Airway epithelial cell (primary cell): ENCODE results near the gene AGPAT2. TPM values are rescaled to one million over a fixed set of nuclear protein-coding genes. Genes with fewer than 3 reads are reported as not detected.

Experiments
- total RNA-seq: library from RNA; depleted of rRNA; stranded (reverse); fragments of >200 nt; gene quantifications from 2 replicates; pipeline ENCODE4 v1.2.3, GENCODE V29; 2015

AGPAT2 gene
- 36.9 and 56.4 TPM in 2 replicates for total RNA-seq

DNA sequence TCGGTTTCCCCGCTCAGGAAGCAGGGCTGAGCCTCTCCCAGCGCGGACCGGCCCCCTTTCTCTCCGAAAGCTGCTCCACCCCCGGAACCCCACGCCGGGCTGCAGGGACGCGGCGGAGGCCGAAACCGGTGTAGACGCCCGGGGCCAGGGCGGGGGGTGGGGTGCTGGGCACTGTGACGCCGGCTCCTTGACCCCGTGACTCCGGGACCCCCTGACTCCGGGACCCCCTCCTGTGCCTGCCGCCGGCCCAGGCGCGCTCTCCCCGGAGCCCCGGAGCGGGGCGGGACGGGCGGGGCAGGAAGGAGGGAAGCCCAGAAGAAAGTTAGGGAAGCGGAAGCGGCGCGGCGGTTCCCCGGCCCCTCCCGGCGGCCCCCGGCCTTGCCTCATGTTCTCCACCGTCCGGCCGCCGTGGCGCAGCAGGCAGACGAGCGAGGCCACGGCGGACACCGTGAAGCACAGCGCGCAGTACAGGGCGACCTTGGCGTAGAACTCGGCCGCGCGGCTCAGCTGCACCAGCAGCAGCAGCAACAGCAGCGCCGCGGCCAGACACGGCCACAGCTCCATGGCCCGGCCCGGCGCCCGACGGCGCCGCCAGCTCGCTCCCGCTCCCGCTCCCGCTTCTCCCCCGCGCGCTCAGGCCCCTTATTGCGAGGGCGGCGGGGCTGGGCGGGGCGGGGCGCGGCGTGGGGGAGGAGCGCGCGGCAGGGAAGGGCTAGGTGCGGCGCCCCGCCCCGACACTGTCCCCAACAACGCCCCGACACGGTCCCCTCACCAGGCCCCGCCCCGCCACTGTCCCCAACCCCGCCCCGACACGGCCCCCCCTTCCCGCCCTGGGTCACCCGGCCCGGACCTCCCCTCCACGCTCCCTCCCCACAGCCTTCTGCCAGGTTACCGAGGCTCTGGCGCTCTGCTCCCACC, at the start of gene AGPAT2:
Gene AGPAT2, minus strand, starts transcription at position 664 of the 918 bp plus-strand sequence. Its CDS starts 100 bp downstream, at position 564.

DNA sequence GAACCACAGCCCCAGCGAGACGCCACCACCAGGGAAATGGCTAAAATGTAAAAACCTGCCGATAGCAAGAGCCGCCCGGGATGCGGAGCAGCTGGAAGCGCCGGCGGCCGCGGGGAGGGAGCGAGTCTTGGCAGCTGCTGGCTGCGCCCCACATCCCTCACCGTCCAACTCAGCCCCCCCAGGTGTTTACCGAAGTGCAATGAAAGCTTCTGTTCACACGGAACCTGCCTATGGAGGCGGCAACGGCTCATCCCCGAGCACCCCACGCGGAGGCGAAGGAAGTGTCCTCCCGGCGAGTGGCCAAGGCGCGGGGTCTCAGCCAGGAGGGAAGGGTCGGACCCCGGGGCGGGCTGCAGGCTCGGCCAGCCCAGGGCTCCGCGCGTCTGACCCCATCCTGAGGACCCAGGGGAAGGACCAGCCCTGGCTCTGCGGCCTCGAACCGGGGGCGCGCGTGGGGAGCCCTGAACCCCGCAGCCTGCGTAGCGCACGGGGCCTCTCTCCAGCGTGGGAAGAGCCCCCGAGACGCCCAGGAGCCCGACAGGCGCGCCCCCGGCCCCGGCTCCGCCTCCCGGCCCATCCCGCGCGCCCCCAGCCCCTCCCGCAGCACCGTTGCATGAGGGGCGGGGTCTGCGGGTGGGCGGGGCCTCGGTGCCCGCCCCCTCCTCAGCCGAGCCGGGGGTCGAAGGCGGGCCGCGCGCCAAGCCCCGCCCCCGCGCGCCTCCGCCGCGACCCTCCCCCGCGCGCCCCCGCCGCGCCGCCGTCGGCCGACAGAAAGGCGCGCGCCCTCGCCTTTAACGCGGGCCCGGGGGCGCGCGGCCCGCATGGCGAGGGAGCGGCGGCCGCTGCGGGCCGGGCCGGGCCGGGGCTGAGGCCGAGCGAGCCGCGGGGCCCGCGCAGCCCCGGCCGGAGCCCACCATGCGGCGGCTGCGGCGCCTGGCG, 24.8 kb upstream of the AGPAT2 start, which contains the start of gene DIPK1B:
Gene DIPK1B, plus strand, starts transcription at position 822 of the 939 bp plus-strand sequence. Its CDS starts 94 bp downstream, at position 916.

DNA sequence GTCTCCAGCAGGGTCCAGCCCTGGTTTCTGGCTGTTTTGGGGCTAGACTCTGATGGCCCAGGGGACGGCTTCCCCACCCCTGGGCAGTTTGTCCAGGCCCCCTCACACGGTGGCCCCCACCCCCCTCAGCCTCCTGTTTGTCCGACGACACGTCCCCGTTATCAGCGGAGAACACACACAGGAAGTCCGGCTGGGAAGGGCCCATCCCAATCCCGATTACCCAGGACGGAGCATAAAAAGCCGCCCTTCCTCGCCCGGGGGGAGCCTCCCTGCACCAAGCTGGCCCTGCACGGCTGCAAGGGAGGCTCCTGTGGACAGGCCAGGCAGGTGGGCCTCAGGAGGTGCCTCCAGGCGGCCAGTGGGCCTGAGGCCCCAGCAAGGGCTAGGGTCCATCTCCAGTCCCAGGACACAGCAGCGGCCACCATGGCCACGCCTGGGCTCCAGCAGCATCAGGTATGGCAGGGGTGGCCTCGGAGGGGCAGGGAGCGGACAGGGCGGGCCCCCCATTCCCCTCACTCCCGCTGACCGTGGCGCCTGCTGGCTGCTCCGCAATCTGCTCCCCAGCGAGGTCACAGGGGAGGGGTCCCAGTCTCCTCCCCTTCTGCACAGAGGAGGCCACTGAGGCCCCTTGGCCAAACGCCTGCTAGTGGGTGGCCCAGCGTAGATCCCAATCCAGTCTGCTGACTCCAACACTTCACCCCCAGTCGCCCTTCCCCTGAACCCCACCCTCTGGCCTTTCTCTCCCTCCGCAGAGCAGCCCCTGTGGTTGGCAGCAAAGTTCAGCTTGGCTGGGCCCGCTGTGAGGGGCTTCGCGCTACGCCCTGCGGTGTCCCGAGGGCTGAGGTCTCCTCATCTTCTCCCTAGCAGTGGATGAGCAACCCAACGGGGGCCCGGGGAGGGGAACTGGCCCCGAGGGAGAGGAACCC, 24.3 kb downstream of the AGPAT2 start, which contains the start of gene EGFL7:
Gene EGFL7, plus strand, starts transcription at position 261 of the 926 bp plus-strand sequence. CDS start 5,367 bp downstream, outside the sequence.

Other genes starting within 250 kb of the AGPAT2 start
- 8.6 and 12.1 TPM in 2 replicates for gene INPP5E, start 247.6 kb downstream of the AGPAT2 start, total RNA-seq
- 45.4 and 58.0 TPM in 2 replicates for gene SEC16A, start 204.4 kb downstream of the AGPAT2 start, total RNA-seq
- gene NOTCH1, start 141.4 kb downstream of the AGPAT2 start, total RNA-seq: 96.6 and 124 TPM in 2 replicates
- 27.7 and 28.8 TPM in 2 replicates for gene EGFL7, start 24.5 kb downstream of the AGPAT2 start, total RNA-seq
- 5.3 and 5.5 TPM in 2 replicates for gene DIPK1B, start 25.1 kb upstream of the AGPAT2 start, total RNA-seq
- not detected in 2 replicates for gene LCN10, start 55.5 kb upstream of the AGPAT2 start, total RNA-seq
- not detected in 2 replicates for gene LCN6, start 61.1 kb upstream of the AGPAT2 start, total RNA-seq
- not detected in 2 replicates for gene LCN8, start 70.8 kb upstream of the AGPAT2 start, total RNA-seq
- gene LCN15, start 77.1 kb upstream of the AGPAT2 start, total RNA-seq: not detected in 2 replicates
- 163 and 200 TPM in 2 replicates for gene TMEM141, start 103.9 kb upstream of the AGPAT2 start, total RNA-seq
- gene CCDC183, start 108.9 kb upstream of the AGPAT2 start, total RNA-seq: 0.42 TPM in 1 of 2 replicates, not detected in the other
- 86.5 and 106 TPM in 2 replicates for gene RABL6, start 120.5 kb upstream of the AGPAT2 start, total RNA-seq
- gene AJM1, start 155.0 kb upstream of the AGPAT2 start, total RNA-seq: 1.8 and 2.0 TPM in 2 replicates
- 109 and 144 TPM in 2 replicates for gene PHPT1, start 162.0 kb upstream of the AGPAT2 start, total RNA-seq
- gene MAMDC4, start 164.9 kb upstream of the AGPAT2 start, total RNA-seq: 0.74 and 1.4 TPM in 2 replicates
- gene EDF1, start 178.9 kb upstream of the AGPAT2 start, total RNA-seq: 341 and 351 TPM in 2 replicates
- 11.5 and 16.3 TPM in 2 replicates for gene TRAF2, start 199.1 kb upstream of the AGPAT2 start, total RNA-seq